ENCODE data around the gene TPPP3.

The TPPP3 gene

DNA sequence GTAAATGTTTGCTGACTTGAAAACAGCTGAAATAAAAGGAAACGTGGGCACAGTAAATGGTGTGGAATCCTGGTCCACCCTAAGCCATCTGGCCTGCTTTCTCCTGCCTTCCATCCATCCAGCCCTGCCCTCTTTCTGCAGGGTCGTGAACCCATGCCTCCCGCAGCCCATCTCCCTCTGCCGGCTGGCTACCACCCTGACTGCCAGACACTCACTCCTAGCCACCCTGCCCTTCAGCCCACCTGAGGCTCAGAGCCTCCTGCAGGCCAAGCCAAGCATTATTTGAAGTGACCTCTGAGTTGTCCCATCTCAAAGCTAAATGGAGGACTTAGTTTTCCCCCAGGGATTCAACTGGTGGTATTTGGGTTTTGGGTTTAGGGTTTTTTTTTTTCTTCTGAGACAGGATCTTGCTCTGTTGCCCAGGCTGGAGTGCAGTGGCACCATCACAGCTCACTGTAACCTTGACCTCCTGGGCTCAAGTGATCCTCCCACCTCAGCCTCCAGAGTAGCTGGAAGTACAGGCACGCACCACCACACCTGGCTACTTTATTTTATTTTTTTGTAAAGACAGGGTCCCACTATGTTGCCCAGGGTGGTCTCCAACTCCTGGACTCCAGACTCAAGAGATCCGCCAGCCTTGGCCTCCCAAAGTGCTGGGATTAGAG is 14.6 kb upstream of the TPPP3 start:
- no peaks in the 10 kb centered on the region for H3K36me3 ChIP-seq
- no peaks in the 10 kb centered on the region for H3K27me3 ChIP-seq
- H3K9me3 ChIP-seq = no peaks in the 10 kb centered on the region
- H3K4me3 ChIP-seq (ENCODE audit: low read depth, low read length) = no peak overlapping the region
- TF ChIP-seq CTCF (IDR thresholded peaks at IDR 0.05; ENCODE audit: low read depth, low read length) = peak; percentile 15; the same call in 1 of the 2 replicates
- no peak for DNase-seq
- no peaks in the 10 kb centered on the region for H3K4me1 ChIP-seq

- no peaks in the 10 kb centered on the region for H3K9me3 ChIP-seq
- TF ChIP-seq CTCF (IDR thresholded peaks at IDR 0.05; ENCODE audit: low read depth, low read length) = no peak
- no peaks in the 10 kb centered on the region for H3K4me1 ChIP-seq
- no peaks in the 10 kb centered on the region for H3K36me3 ChIP-seq
- no peaks in the 10 kb centered on the region for H3K27me3 ChIP-seq
- no peak overlapping the region for H3K4me3 ChIP-seq (ENCODE audit: low read depth, low read length)
- no peak for DNase-seq
Measured at GRCh38 chr16:67407176-67407787, 14.0 kb upstream of the TPPP3 start.

- Histone ChIP-seq H3K27me3 (no peaks in the 10 kb centered on the region), H3K9me3 (no peaks in the 10 kb centered on the region), H3K4me3 (ENCODE audit: low read depth, low read length) (no peak overlapping the region), H3K4me1 (no peaks in the 10 kb centered on the region), H3K36me3 (no peaks in the 10 kb centered on the region)
- no peak for TF ChIP-seq CTCF (IDR thresholded peaks at IDR 0.05; ENCODE audit: low read depth, low read length)
- no peak for DNase-seq
Measured at GRCh38 chr16:67406111-67406971, 13.0 kb upstream of the TPPP3 start.

DNA sequence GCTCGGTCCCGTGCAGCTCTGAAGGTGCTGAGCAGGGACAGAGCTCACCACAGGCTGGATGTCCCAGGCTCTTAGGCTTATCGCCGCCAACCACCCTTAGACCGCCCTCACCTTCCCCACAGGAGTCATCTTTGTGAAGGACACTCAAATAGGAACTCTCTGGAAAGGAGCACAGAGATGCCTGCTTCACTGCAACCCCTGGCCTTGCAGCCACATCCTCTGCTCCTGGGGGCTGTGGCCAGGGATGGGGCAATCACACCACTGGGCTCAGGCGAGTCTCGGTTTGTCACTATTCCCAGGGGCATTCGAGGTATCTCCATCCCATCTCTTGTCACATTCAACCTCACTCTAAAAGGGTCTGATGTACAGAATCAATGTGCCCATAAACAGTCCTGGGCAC is 12.0 kb upstream of the TPPP3 start:
- Histone ChIP-seq H3K4me3 (ENCODE audit: low read depth, low read length) (no peak overlapping the region), H3K4me1 (peaks cover 4% of the 10 kb centered on the region; the same call in 1 of the 2 replicates), H3K36me3 (no peaks in the 10 kb centered on the region), H3K27me3 (no peaks in the 10 kb centered on the region), H3K9me3 (no peaks in the 10 kb centered on the region)
- no peak for DNase-seq
- no peak for TF ChIP-seq CTCF (IDR thresholded peaks at IDR 0.05; ENCODE audit: low read depth, low read length)

DNA sequence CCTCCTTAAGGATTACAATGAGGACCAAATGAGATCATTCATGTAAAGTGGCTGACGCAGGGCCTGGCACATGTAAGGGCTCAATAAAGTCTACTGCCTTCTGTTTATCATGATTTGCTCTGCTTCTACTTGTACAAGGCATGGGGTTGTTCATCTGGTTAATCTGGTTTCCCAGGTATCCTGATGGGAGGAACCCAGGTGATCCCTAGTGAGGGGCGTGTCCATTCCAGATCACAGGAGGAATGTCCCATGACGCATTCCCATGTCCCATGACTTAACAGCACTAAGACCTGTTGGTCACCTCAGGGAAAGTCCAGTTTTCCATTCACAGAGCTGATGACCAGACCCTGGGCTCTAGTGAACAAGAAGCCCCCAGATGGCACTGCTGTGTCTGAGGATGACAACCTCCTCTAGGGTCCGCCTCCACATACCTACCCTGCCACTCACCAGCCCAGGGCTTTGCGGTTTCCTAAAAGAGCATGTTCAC is 11.5 kb upstream of the TPPP3 start:
- no peak for DNase-seq
- H3K4me3 ChIP-seq (ENCODE audit: low read depth, low read length) = no peak overlapping the region
- no peaks in the 10 kb centered on the region for H3K27me3 ChIP-seq
- H3K36me3 ChIP-seq = no peaks in the 10 kb centered on the region
- peaks cover 9% of the 10 kb centered on the region for H3K4me1 ChIP-seq
- TF ChIP-seq CTCF (IDR thresholded peaks at IDR 0.05; ENCODE audit: low read depth, low read length) = no peak
- no peaks in the 10 kb centered on the region for H3K9me3 ChIP-seq
